Testis (tissue), 3 donors: ENCODE results near the gene KCNQ5. TPM values are rescaled to one million over a fixed set of nuclear protein-coding genes. Genes with fewer than 3 reads are reported as not detected.

Experiments
- DNase-seq: peaks from one replicate; pipeline ENCODE4 v3.0.0-alpha.2; 2019
- H3K27ac ChIP-seq, 2 donors: fragments of 200-600 bp; sonication (generic); one replicate each; pipeline ENCODE4 v1.5.1; 2019
- H3K27me3 ChIP-seq: fragments of 200-600 bp; sonication (generic); one replicate; pipeline ENCODE4 v1.5.1; 2019
- H3K36me3 ChIP-seq: fragments of 200-600 bp; sonication (generic); one replicate; pipeline ENCODE4 v1.5.1; 2017; ENCODE audit warnings: low read depth; ENCODE audit errors: missing control alignments
- H3K4me1 ChIP-seq: fragments of 200-600 bp; sonication (generic); one replicate; pipeline ENCODE4 v1.5.1; 2019
- H3K4me3 ChIP-seq, 2 donors: fragments of 200-600 bp; sonication (generic); one replicate each; pipeline ENCODE4 v1.5.1; 2017 to 2019
- H3K9me3 ChIP-seq: fragments of 200-600 bp; sonication (generic); one replicate; pipeline ENCODE4 v1.5.1; 2017
- CTCF ChIP-seq, 3 experiments: fragments of 450-650 bp in 2 of 3; fragments of 200-600 bp in 1 of 3; sonication (generic) in 1 of 3; IDR thresholded peaks; one replicate each; pipeline ENCODE4 v1.5.1; 2016 to 2019; ENCODE audit warnings: antibody characterized with exemption in 3 of 3, mild to moderate bottlenecking in 2 of 3, moderate library complexity in 1 of 3
- POLR2A ChIP-seq: fragments of 450-650 bp; IDR thresholded peaks from one replicate; pipeline ENCODE4 v1.6.1; 2017; ENCODE audit warnings: antibody characterized with exemption, mild to moderate bottlenecking, moderate library complexity
- WGBS, 2 donors: methylation state at CpG; one replicate each; pipeline ENCODE4 v1.1.5; 2018; 5-methylcytosine and 5-hydroxymethylcytosine counted together
- intact Hi-C: fragments of 100-400 bp; cut with DNase I; formaldehyde crosslinking; loops from one replicate; pipeline ENCODE4 v1.15.1; 2023; ENCODE audit warnings: low total_unique reads
- polyA plus RNA-seq: library from polyadenylated mRNA; stranded (reverse); fragments of 350-450 nt; fragmentation: Illumina TruSeq; extraction: RNeasy Lipid Tissue Mini Kit (QIAGEN cat#74804); gene quantifications from one replicate; pipeline ENCODE4 v1.2.3, GENCODE V29; 2014; ENCODE audit warnings: low read depth, low replicate concordance; ENCODE audit not compliant: insufficient read depth
- total RNA-seq, 2 donors: library from RNA; depleted of rRNA; stranded (reverse); fragments of >200 nt; gene quantifications; one replicate each; pipeline ENCODE4 v1.2.3, GENCODE V29; 2016

Gene KCNQ5
- total and polyA plus RNA-seq, 3 donors from 2014 or later, result 0.43 to 1.1 (median 0.73) TPM

- no peaks in the 10 kb centered on the region for H3K36me3 ChIP-seq
- no peaks in the 10 kb centered on the region for H3K27me3 ChIP-seq
- DNase-seq, result no peak
- no peaks in the 10 kb centered on the region for H3K4me1 ChIP-seq
- TF ChIP-seq POLR2A (no peak), CTCF (IDR thresholded peaks at IDR 0.05) (no peak)
- H3K9me3 ChIP-seq, result no peaks in the 10 kb centered on the region
- H3K27ac ChIP-seq, result no peak overlapping the region
- intact Hi-C loops, result no loop called here
- H3K4me3 ChIP-seq, result no peak overlapping the region
These were observed 303.3 kb downstream of the KCNQ5 start for GRCh38 chr6:72925136-72925535.

DNA sequence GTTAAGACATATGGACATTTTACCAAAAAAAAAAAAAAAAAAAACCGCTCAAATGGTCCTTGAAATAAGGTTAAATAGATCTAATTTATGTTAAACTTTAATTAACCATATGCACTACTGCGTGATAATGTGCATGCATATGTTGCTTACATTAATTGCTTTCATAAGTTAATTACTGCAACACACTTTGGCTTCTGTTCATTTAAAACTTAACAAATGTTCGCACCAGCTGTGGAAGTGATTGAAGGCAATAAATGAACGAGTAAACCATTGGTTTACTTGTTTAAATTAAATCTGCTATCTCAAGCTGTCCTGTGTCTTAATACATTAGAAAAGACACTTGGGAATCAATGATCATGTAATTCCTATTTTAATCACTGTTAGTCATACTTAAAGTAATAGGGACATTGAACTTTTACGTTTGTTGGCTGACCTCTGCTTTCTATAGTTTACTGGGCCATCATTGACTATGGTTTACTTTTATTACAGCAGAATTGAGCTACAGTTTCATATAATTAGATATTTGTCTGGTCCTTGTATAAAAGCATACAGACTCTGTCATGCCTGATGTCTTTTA, 308.8 kb downstream of the KCNQ5 start:
- Histone ChIP-seq H3K36me3 (no peaks in the 10 kb centered on the region), H3K9me3 (no peaks in the 10 kb centered on the region), H3K4me1 (no peaks in the 10 kb centered on the region), H3K27me3 (no peaks in the 10 kb centered on the region), H3K4me3 (no peak overlapping the region), H3K27ac (no peak overlapping the region)
- TF ChIP-seq POLR2A, result no peak
- TF ChIP-seq CTCF (IDR thresholded peaks at IDR 0.05), result no peak
- 88 to 89% methylated on average over 5 of the region's 5 CpGs for WGBS, 2 donors
- intact Hi-C loops, result no loop called here
- no peak for DNase-seq

DNA sequence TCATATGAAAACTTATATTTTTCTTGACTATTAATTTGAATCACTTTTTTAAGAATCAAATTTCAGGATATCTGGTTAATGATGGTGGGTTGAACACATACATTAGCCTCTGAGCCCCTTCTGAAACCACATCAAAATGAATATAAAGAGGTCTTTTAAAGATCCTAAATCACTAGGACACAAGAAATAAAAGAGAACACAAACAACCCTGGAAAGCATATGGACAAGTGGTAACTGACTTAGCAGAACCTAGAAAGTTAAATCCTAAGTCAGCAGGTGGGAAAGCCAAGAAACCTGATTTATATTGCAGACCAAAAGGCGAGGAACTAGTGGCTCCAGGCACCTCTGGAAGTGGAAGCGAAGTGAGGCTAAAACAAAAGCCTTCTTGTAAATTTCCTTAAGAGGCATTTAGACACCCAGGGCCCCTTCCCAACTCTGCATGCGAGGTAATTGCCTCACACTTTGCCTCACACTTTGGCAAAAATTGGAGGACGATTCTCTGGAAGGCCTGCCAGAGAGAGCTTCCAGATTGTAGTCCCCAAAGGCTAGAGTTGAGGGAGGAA, 309.5 kb downstream of the KCNQ5 start:
- 69 to 85% methylated on average over 4 of the region's 4 CpGs for WGBS, 2 donors

DNA sequence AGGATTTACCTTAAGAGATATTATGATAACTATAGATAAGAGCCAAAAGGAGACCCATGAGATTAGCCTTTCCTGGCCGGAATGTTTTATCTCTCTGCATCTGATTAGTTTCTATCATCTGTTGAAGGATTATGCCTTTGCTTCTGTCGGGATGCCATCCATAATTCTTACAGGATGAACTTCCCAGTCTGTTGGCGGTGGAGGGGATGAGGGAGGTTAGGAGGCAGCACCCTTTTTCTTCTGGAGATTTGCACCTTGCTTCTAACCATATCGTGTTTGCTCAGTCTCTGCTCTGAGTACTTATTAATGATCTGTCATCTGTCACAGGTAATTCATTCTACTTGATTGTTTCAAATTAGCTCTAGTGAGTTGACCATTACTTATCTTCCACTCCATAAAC, 311.4 kb downstream of the KCNQ5 start:
- WGBS, 2 donors, result 67 to 74% methylated on average over 4 of the region's 4 CpGs
- no peak for TF ChIP-seq POLR2A
- no peak for TF ChIP-seq CTCF (IDR thresholded peaks at IDR 0.05)
- no peaks in the 10 kb centered on the region for H3K4me1 ChIP-seq

More for the DNA sequence above, 309.5 kb downstream of the KCNQ5 start:
- H3K36me3 ChIP-seq, result no peaks in the 10 kb centered on the region
- no peak for TF ChIP-seq CTCF (IDR thresholded peaks at IDR 0.05)
- no peak for TF ChIP-seq POLR2A
- H3K4me3 ChIP-seq, result no peak overlapping the region
- H3K27ac ChIP-seq, result no peak overlapping the region
- no peaks in the 10 kb centered on the region for H3K9me3 ChIP-seq
- no peak for DNase-seq
- intact Hi-C loops, result no loop called here
- H3K27me3 ChIP-seq, result no peaks in the 10 kb centered on the region
- H3K4me1 ChIP-seq, result no peaks in the 10 kb centered on the region

More for the DNA sequence above, 311.4 kb downstream of the KCNQ5 start:
- intact Hi-C loops, result no loop called here
- H3K27ac ChIP-seq, result no peak overlapping the region
- H3K27me3 ChIP-seq, result no peaks in the 10 kb centered on the region
- no peak for DNase-seq
- no peak overlapping the region for H3K4me3 ChIP-seq
- H3K36me3 ChIP-seq, result no peaks in the 10 kb centered on the region
- H3K9me3 ChIP-seq, result no peaks in the 10 kb centered on the region
